ENCODE results near the gene DKK3.
"Not testable (repeated sequence)": the region's sequence is repeated elsewhere in the genome, so short reads cannot be mapped to it uniquely, and the experiment has no call there.

The DKK3 gene

GRCh38 chr11:12044799-12045198 lies 36.4 kb upstream of the DKK3 start:
- no peaks in the 10 kb centered on the region for H3K9me3 Mint-ChIP-seq
- peaks cover 4% of the 10 kb centered on the region for H3K4me1 Mint-ChIP-seq
- DNase-seq: no peak
- H3K36me3 Mint-ChIP-seq: no peaks in the 10 kb centered on the region
- H3K27me3 Mint-ChIP-seq: peaks cover 48% of the 10 kb centered on the region
- no peak overlapping the region for H3K27ac Mint-ChIP-seq
- H3K4me3 Mint-ChIP-seq: no peak overlapping the region
- CTCF ChIA-PET: interaction anchor here (0.7 to 18.8 kb wide), 35 partner anchors 9 to 257 kb away, joined by 3 to 532 read pairs (median 4); no protein-coding TSS in a partner anchor

GRCh38 chr11:12043959-12044791 lies 35.7 kb upstream of the DKK3 start:
- Mint-ChIP-seq H3K27ac (no peak overlapping the region), H3K9me3 (no peaks in the 10 kb centered on the region), H3K36me3 (no peaks in the 10 kb centered on the region), H3K4me1 (peaks cover 4% of the 10 kb centered on the region), H3K27me3 (peaks cover 48% of the 10 kb centered on the region), H3K4me3 (no peak overlapping the region)
- DNase-seq: peak; percentile 72
- CTCF ChIA-PET: interaction anchor here (0.6 to 18.8 kb wide), 36 partner anchors 9 to 257 kb away, joined by 3 to 532 read pairs (median 4); partner anchors contain the start of gene DKK3

- H3K27ac Mint-ChIP-seq: no peak overlapping the region
- H3K36me3 Mint-ChIP-seq: no peaks in the 10 kb centered on the region
- DNase-seq: no peak
- no peak overlapping the region for H3K4me3 Mint-ChIP-seq
- CTCF ChIA-PET: interaction anchor here (0.6 to 18.8 kb wide), 6 partner anchors 72 to 256 kb away, joined by 3 to 532 read pairs (median 10); no protein-coding TSS in a partner anchor
- peaks cover 50% of the 10 kb centered on the region for H3K27me3 Mint-ChIP-seq
- H3K9me3 Mint-ChIP-seq: no peaks in the 10 kb centered on the region
- H3K4me1 Mint-ChIP-seq: peaks cover 4% of the 10 kb centered on the region
Observed at GRCh38 chr11:12043221-12043620, 34.8 kb upstream of the DKK3 start.

GRCh38 chr11:12042215-12042676 lies 33.8 kb upstream of the DKK3 start:
- H3K27me3 Mint-ChIP-seq: peaks cover 54% of the 10 kb centered on the region
- DNase-seq: no peak
- H3K36me3 Mint-ChIP-seq: no peaks in the 10 kb centered on the region
- H3K4me1 Mint-ChIP-seq: no peaks in the 10 kb centered on the region
- no peaks in the 10 kb centered on the region for H3K9me3 Mint-ChIP-seq
- no peak overlapping the region for H3K27ac Mint-ChIP-seq
- CTCF ChIA-PET: interaction anchor here (0.6 to 18.8 kb wide), 6 partner anchors 75 to 1105 kb away, joined by 3 to 532 read pairs (median 5); no protein-coding TSS in a partner anchor
- no peak overlapping the region for H3K4me3 Mint-ChIP-seq

GRCh38 chr11:12040719-12041118 lies 32.3 kb upstream of the DKK3 start:
- H3K27ac Mint-ChIP-seq, DNase-seq, H3K36me3 Mint-ChIP-seq, H3K4me1 Mint-ChIP-seq, H3K9me3 Mint-ChIP-seq, H3K4me3 Mint-ChIP-seq: not testable (repeated sequence)
- H3K27me3 Mint-ChIP-seq: peaks cover 56% of the 10 kb centered on the region
- CTCF ChIA-PET: interaction anchor here (1.0 to 18.8 kb wide), 4 partner anchors 74 to 250 kb away, joined by 3 to 532 read pairs (median 7); no protein-coding TSS in a partner anchor

- Mint-ChIP-seq H3K4me1 (no peaks in the 10 kb centered on the region), H3K9me3 (no peaks in the 10 kb centered on the region), H3K4me3 (no peak overlapping the region), H3K36me3 (no peaks in the 10 kb centered on the region), H3K27me3 (peaks cover 44% of the 10 kb centered on the region), H3K27ac (no peak overlapping the region)
- CTCF ChIA-PET: interaction anchor here (1.4 kb wide), 1 partner anchor 11 kb away, joined by 3 read pairs; no protein-coding TSS in a partner anchor
- no peak for DNase-seq
Observed at GRCh38 chr11:12032968-12033367, 24.5 kb upstream of the DKK3 start.

GRCh38 chr11:12031856-12032544 lies 23.6 kb upstream of the DKK3 start:
- H3K9me3 Mint-ChIP-seq: no peaks in the 10 kb centered on the region
- no peak overlapping the region for H3K4me3 Mint-ChIP-seq
- no peaks in the 10 kb centered on the region for H3K36me3 Mint-ChIP-seq
- H3K27ac Mint-ChIP-seq: no peak overlapping the region
- CTCF ChIA-PET: interaction anchor here (0.6 kb wide), 1 partner anchor 1594 kb away, joined by 3 read pairs; no protein-coding TSS in a partner anchor
- peaks cover 35% of the 10 kb centered on the region for H3K27me3 Mint-ChIP-seq
- H3K4me1 Mint-ChIP-seq: no peaks in the 10 kb centered on the region
- DNase-seq: no peak

- H3K27ac Mint-ChIP-seq: no peak overlapping the region
- H3K9me3 Mint-ChIP-seq: no peaks in the 10 kb centered on the region
- no peaks in the 10 kb centered on the region for H3K36me3 Mint-ChIP-seq
- CTCF ChIA-PET: interaction anchor here (1.1 kb wide), 1 partner anchor 14 kb away, joined by 3 read pairs; no protein-coding TSS in a partner anchor
- no peak for DNase-seq
- no peaks in the 10 kb centered on the region for H3K4me1 Mint-ChIP-seq
- no peak overlapping the region for H3K4me3 Mint-ChIP-seq
- H3K27me3 Mint-ChIP-seq: peaks cover 24% of the 10 kb centered on the region
Observed at GRCh38 chr11:12029738-12030363, 21.4 kb upstream of the DKK3 start.

- Mint-ChIP-seq H3K27me3 (peaks cover 24% of the 10 kb centered on the region), H3K4me3 (no peak overlapping the region), H3K9me3 (no peaks in the 10 kb centered on the region), H3K4me1 (no peaks in the 10 kb centered on the region), H3K36me3 (no peaks in the 10 kb centered on the region), H3K27ac (no peak overlapping the region)
- CTCF ChIA-PET: interaction anchor here (1.1 kb wide), 1 partner anchor 15 kb away, joined by 3 read pairs; no protein-coding TSS in a partner anchor
- no peak for DNase-seq
Observed at GRCh38 chr11:12029119-12029518, 20.7 kb upstream of the DKK3 start.

- Mint-ChIP-seq H3K36me3 (no peaks in the 10 kb centered on the region), H3K27me3 (peaks cover 16% of the 10 kb centered on the region), H3K9me3 (no peaks in the 10 kb centered on the region), H3K4me1 (no peaks in the 10 kb centered on the region), H3K4me3 (no peak overlapping the region), H3K27ac (no peak overlapping the region)
- no peak for DNase-seq
- CTCF ChIA-PET: interaction anchor here (0.8 kb wide), 1 partner anchor 9 kb away, joined by 3 read pairs; no protein-coding TSS in a partner anchor
Observed at GRCh38 chr11:12028303-12028702, 19.9 kb upstream of the DKK3 start.

GRCh38 chr11:12026331-12027211 lies 18.1 kb upstream of the DKK3 start:
- H3K4me3 Mint-ChIP-seq: no peak overlapping the region
- H3K4me1 Mint-ChIP-seq: no peaks in the 10 kb centered on the region
- no peak overlapping the region for H3K27ac Mint-ChIP-seq
- H3K36me3 Mint-ChIP-seq: no peaks in the 10 kb centered on the region
- peaks cover 16% of the 10 kb centered on the region for H3K27me3 Mint-ChIP-seq
- DNase-seq: no peak
- no peaks in the 10 kb centered on the region for H3K9me3 Mint-ChIP-seq
- CTCF ChIA-PET: interaction anchor here (1.0 to 1.5 kb wide), 3 partner anchors 18 to 262 kb away, joined by 3 read pairs; no protein-coding TSS in a partner anchor

GRCh38 chr11:12024254-12024926 lies 16.0 kb upstream of the DKK3 start:
- Mint-ChIP-seq H3K27me3 (peaks cover 22% of the 10 kb centered on the region), H3K36me3 (no peaks in the 10 kb centered on the region), H3K4me3 (no peak overlapping the region), H3K9me3 (no peaks in the 10 kb centered on the region), H3K27ac (no peak overlapping the region), H3K4me1 (no peaks in the 10 kb centered on the region)
- DNase-seq: no peak
- CTCF ChIA-PET: no interaction called here
